Left colon (tissue), 2 donors: ENCODE results near the gene CSNK2A3. TPM values are rescaled to one million over a fixed set of nuclear protein-coding genes. Genes with fewer than 3 reads are reported as not detected.

ENCODE experiments used
- ATAC-seq: fragments of 200-7000 bp; cut with Tn5 transposase; one replicate; pipeline ENCODE4 v1.9.1; 2020; ENCODE audit warnings: mild to moderate bottlenecking, moderate library complexity
- DNase-seq, 2 donors: peaks; one replicate each; pipeline ENCODE4 v3.0.0-alpha.2; 2020
- intact Hi-C, 2 donors: fragments of 100-400 bp; cut with DNase I in 1 of 2; cut with micrococcal nuclease in 1 of 2; formaldehyde crosslinking; loops; one replicate each; pipeline versions ENCODE4 v1.11.2 to v1.14.0; 2022; cut with DNase I, micrococcal nuclease
- total RNA-seq, 2 donors: library from RNA; stranded (reverse); fragmentation: NEBNext Ultra II Directional; extraction: Animal tissue kit (Norgen Biotek cat#: 25700); gene quantifications; one replicate each; pipeline ENCODE4 v1.2.1, GENCODE V29; 2021
- donor health status: DM: no; HTN: no; CAD: no.
- donor health status: DM: yes; HTN: yes; CAD: no.

CSNK2A3 gene
- total RNA-seq, 2 donors from 2014 or later: 0.59 to 1.5 TPM

GRCh38 chr11:11348303-11348702 lies 4.7 kb downstream of the CSNK2A3 start:
- ATAC-seq: no peak
- intact Hi-C loops: no loop called here
- DNase-seq: no peak

- ATAC-seq (no peak), DNase-seq (peak in 1 of 2 donors; percentile 6)
- intact Hi-C loops: no loop called here
These were observed 5.5 kb downstream of the CSNK2A3 start for GRCh38 chr11:11347592-11347991.

GRCh38 chr11:11346303-11346702 lies 6.7 kb downstream of the CSNK2A3 start:
- intact Hi-C loops: no loop called here
- DNase-seq (no peak), ATAC-seq (no peak)

GRCh38 chr11:11345099-11345498 lies 8.0 kb downstream of the CSNK2A3 start:
- DNase-seq: no peak
- no peak for ATAC-seq
- intact Hi-C loops: no loop called here

GRCh38 chr11:11344045-11344444 lies 9.0 kb downstream of the CSNK2A3 start:
- no peak for ATAC-seq
- DNase-seq: no peak
- intact Hi-C loops: no loop called here

- ATAC-seq (no peak), DNase-seq (no peak)
- intact Hi-C loops: no loop called here
These were observed 14.7 kb downstream of the CSNK2A3 start for GRCh38 chr11:11338304-11338703.

- ATAC-seq: no peak
- DNase-seq: no peak
- intact Hi-C loops: no loop called here
These were observed 16.4 kb downstream of the CSNK2A3 start for GRCh38 chr11:11336664-11337063.

GRCh38 chr11:11335043-11335442 lies 18.0 kb downstream of the CSNK2A3 start:
- ATAC-seq: no peak
- intact Hi-C loops: no loop called here
- no peak for DNase-seq

- DNase-seq: no peak
- intact Hi-C loops: no loop called here
- no peak for ATAC-seq
These were observed 18.4 kb downstream of the CSNK2A3 start for GRCh38 chr11:11334607-11335006.

- ATAC-seq (no peak), DNase-seq (no peak)
- intact Hi-C loops: no loop called here
These were observed 20.8 kb downstream of the CSNK2A3 start for GRCh38 chr11:11332141-11332710.

- DNase-seq (no peak), ATAC-seq (no peak)
- intact Hi-C loops: no loop called here
These were observed 23.8 kb downstream of the CSNK2A3 start for GRCh38 chr11:11329062-11329806.

- intact Hi-C loops: no loop called here
These were observed 29.0 kb downstream of the CSNK2A3 start for GRCh38 chr11:11324090-11324489.

GRCh38 chr11:11322101-11322500 lies 30.9 kb downstream of the CSNK2A3 start:
- intact Hi-C loops: no loop called here
- DNase-seq (no peak), ATAC-seq (no peak)

More at GRCh38 chr11:11324090-11324489, 29.0 kb downstream of the CSNK2A3 start:
- DNase-seq (no peak), ATAC-seq (no peak)

GRCh38 chr11:11320825-11321224 lies 32.2 kb downstream of the CSNK2A3 start:
- ATAC-seq (no peak), DNase-seq (no peak)
- intact Hi-C loops: no loop called here

GRCh38 chr11:11318961-11319360 lies 34.1 kb downstream of the CSNK2A3 start:
- intact Hi-C loops: no loop called here
- no peak for ATAC-seq
- no peak for DNase-seq

GRCh38 chr11:11318461-11318860 lies 34.6 kb downstream of the CSNK2A3 start:
- no peak for DNase-seq
- no peak for ATAC-seq
- intact Hi-C loops: no loop called here

GRCh38 chr11:11316651-11317230 lies 36.3 kb downstream of the CSNK2A3 start:
- intact Hi-C loops: no loop called here
- ATAC-seq (no peak), DNase-seq (no peak)

GRCh38 chr11:11313902-11314692 lies 39.0 kb downstream of the CSNK2A3 start:
- intact Hi-C loops: no loop called here

GRCh38 chr11:11313426-11313825 lies 39.6 kb downstream of the CSNK2A3 start:
- no peak for ATAC-seq
- no peak for DNase-seq
- intact Hi-C loops: no loop called here

More at GRCh38 chr11:11313902-11314692, 39.0 kb downstream of the CSNK2A3 start:
- DNase-seq (no peak), ATAC-seq (no peak)

- intact Hi-C loops: no loop called here
- DNase-seq: no peak
- ATAC-seq: no peak
These were observed 40.3 kb downstream of the CSNK2A3 start for GRCh38 chr11:11312738-11313137.
